Right lung (tissue), 5 donors: ENCODE data around the gene MESD. TPM values are rescaled to one million over a fixed set of nuclear protein-coding genes. Genes with fewer than 3 reads are reported as not detected.

ENCODE experiments used
- DNase-seq, 2 donors: peaks; one replicate each; pipeline ENCODE4 v3.0.0-alpha.2; 2013
- polyA plus RNA-seq, 5 donors: library from polyadenylated mRNA; unstranded; fragments of 120-200 nt; gene quantifications; one replicate each; pipeline versions ENCODE4 v1.2.1 to v1.2.3, GENCODE V29; 2013; ENCODE audit warnings: inconsistent platforms in 1 of 5, low replicate concordance in 1 of 5; ENCODE audit not compliant: insufficient read length in 5 of 5, insufficient read depth in 1 of 5

MESD gene
- polyA plus RNA-seq, 5 donors, result 37.1 to 44.5 (median 43.4) TPM

DNA sequence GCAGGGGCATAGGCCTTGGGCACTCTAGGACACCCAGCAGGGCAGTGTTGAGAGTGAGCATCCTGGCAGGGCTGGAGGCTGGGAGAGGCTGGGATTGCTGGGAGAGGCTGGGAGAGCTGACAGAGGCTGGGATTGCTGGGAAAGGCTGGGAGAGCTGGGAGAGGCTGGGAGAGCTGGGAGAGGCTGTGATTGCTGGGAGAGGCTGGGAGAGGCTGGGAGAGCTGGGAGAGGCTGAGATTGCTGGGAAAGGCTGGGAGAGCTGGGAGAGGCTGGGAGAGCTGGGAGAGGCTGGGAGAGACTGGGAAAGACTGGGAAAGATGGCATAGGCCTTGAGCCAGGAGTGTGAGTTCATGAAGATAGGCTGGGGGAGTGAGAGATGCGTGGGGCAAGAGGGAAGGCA, 77.8 kb downstream of the MESD start:
- no peak for DNase-seq

DNA sequence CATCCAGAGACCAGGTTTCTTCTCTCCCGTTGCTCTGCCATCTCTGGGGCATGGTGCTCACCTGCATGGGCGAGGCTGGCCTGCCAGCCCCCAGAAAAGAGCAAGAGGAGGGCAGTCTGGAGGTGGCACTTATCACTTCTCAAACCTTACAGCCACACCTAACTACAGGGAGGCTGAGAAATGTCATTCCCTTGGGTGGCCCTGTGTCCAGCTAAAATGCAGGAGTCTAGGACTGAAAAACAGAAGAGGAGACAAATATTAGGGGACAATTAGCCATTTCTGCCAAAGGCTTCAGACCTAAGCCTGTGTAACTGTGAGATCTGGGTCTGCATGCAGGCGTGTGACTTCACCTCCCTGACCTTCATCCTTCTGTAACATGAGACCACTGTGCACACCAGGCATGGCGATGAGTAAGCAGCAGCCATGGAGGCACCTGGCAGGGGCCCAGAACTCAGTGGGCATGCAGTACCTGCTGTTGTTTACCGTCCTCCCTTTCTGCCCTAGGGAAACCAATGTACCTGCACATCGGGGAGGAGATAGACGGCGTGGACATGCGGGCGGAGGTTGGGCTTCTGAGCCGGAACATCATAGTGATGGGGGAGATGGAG, 83.4 kb downstream of the MESD start:
- DNase-seq, result no peak

DNA sequence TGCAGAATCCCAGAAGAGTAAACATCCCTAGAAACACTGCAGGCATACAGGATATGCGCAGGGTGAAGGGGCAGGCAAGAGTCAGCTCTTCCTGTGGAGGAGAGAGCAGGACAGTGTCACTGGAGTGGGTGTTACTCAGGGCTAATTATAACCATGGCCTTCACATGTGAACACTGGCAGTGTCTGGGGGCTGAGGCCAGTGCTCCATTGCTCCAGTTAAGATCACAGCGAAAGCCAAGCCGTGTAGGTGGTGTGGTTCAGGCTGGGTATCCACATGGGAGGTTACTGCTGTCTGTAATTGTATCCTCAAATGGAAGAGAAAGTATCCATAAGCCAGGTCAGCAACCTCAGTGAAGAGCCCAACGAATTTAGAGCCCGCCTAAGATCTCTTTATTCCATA, 84.6 kb downstream of the MESD start:
- DNase-seq, result no peak

DNA sequence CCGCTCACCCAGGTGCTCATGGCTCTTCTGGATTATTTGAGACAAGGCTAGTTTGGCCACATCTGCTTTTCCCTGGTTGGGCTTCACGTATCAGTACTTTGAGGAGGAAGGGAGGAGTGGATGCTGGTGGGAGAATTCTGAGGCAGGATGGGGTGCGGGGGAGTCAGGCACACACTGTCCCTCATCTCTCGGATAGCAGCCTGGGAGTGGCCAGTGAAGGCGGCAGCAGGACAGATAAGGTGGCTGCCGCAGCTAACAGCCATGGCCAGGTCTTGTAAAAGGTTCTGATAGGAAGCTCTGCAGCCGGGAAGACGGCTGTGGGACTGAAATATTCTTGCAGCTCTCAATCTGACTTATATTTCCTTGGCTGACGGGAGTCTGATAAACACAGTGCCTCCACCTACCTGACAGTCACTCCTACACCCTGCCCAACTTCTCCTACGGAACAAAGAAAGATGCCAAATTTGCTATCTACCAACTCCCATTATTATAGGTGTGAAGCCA, 87.3 kb downstream of the MESD start:
- DNase-seq, result no peak

DNA sequence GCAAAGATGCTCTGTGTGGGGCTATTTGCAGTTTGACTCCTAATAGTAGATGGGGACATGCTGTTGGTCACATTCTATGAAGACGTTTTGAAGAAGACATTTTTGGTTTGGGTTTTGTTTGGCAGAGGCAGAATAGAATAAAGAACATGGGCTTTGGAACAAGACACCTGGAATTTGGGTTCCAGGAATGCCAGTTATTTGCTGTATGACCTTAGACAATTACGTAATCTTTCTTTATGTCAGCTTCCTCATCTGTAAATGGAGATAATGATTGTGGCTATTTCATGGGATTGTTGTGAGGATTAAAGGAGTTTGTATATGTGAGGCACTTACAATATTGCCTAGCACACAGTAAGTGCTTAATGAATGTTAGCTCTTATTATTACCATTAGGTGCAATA, 91.6 kb downstream of the MESD start:
- no peak for DNase-seq

Other genes starting within 250 kb of the MESD start
- gene CEMIP, start 210.4 kb downstream of the MESD start, polyA plus RNA-seq, result 10 to 100 TPM; 13.7 to 31.0 (median 21.2) TPM
- gene TLNRD1, start 11.1 kb upstream of the MESD start, polyA plus RNA-seq, result 10 to 100 TPM; 10.8 to 20.7 (median 14.3) TPM
- 1 to 10 TPM; 2.2 to 7.3 (median 6.3) TPM for gene CFAP161, start 144.5 kb upstream of the MESD start, polyA plus RNA-seq
- gene IL16, start 207.1 kb upstream of the MESD start, polyA plus RNA-seq, result 10 to 100 TPM; 11.3 to 15.3 (median 14.2) TPM